Measurements from ENCODE around the gene SCGB1C1. TPM values are rescaled to one million over a fixed set of nuclear protein-coding genes. Genes with fewer than 3 reads are reported as not detected.
"Not testable (repeated sequence)": the region's sequence is repeated elsewhere in the genome, so short reads cannot be mapped to it uniquely, and the experiment has no call there.

Gene SCGB1C1
- not detected in 2 replicates for total RNA-seq (2014; rRNA removed; shearing (Covaris generic); ENCODE audit: low replicate concordance)

DNA sequence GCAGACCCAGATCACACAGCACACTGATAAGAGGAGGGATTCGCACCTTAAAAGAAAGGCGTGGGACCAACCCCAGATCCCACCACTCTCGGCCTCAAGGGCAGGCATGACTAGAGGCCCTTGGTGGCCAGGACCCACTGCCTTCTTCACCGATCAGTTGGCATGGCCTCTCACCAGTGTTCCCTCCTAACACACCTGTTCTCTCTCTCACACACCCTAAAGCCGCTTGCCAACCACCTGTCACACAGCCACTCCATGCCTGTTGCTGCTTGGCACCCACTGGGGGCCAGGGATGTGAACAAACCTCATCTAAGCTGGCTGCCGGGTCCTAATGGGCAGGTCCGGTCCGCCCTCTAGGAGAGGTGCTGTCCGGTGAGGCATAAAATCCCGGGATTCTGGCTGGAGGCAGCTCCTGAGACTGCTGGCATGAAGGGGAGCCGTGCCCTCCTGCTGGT, at the start of gene SCGB1C1:
Gene SCGB1C1, plus strand, starts transcription at position 405 of the 455 bp plus-strand sequence. Its CDS starts 22 bp downstream, at position 427.
- H3K9ac ChIP-seq (ENCODE audit: low read length); H3K4me1 ChIP-seq (ENCODE audit: low read length); H3K4me3 ChIP-seq (ENCODE audit: low read length); H3K4me2 ChIP-seq (ENCODE audit: low read depth, low read length, poor library complexity, severe bottlenecking); H3K9me3 ChIP-seq (ENCODE audit: low read length); H2AFZ ChIP-seq (ENCODE audit: low read length); H3K79me2 ChIP-seq (ENCODE audit: low read length); H4K20me1 ChIP-seq (ENCODE audit: insufficient read depth, low read depth, low read length); DNase-seq; H3K27me3 ChIP-seq (ENCODE audit: low read length); H3K27ac ChIP-seq (ENCODE audit: low read length); H3K36me3 ChIP-seq (ENCODE audit: insufficient read depth, low read length); H3K9me2 ChIP-seq (replicated peaks; ENCODE audit: insufficient read depth, low read length): not testable (repeated sequence)

DNA sequence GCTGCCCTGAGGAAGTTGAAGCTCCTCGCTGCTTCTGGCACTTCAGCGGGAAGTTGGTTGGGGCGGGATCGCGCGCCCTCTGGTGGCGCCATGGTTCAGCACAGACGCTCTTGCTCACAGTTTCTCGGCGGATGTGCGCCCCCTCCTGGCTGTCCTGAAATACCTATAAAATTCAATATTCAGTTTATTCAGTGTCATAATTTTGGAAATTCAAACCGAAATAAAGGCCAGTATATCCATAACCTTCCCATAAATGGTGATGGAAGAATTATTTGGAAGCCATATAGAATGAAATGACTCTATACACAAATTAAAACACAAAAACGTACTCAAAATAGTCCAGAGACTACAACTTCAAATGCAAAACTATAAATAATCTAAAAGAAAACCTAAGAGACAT, 12.6 kb upstream of the SCGB1C1 start:
- not testable (repeated sequence) for H3K9ac ChIP-seq (ENCODE audit: low read length); H3K9me2 ChIP-seq (replicated peaks; ENCODE audit: insufficient read depth, low read length); H3K4me3 ChIP-seq (ENCODE audit: low read length); H2AFZ ChIP-seq (ENCODE audit: low read length); H3K27me3 ChIP-seq (ENCODE audit: low read length); H3K4me2 ChIP-seq (ENCODE audit: low read depth, low read length, poor library complexity, severe bottlenecking); H3K36me3 ChIP-seq (ENCODE audit: insufficient read depth, low read length); H3K79me2 ChIP-seq (ENCODE audit: low read length); DNase-seq; H3K27ac ChIP-seq (ENCODE audit: low read length); H3K4me1 ChIP-seq (ENCODE audit: low read length); H4K20me1 ChIP-seq (ENCODE audit: insufficient read depth, low read depth, low read length); H3K9me3 ChIP-seq (ENCODE audit: low read length)

DNA sequence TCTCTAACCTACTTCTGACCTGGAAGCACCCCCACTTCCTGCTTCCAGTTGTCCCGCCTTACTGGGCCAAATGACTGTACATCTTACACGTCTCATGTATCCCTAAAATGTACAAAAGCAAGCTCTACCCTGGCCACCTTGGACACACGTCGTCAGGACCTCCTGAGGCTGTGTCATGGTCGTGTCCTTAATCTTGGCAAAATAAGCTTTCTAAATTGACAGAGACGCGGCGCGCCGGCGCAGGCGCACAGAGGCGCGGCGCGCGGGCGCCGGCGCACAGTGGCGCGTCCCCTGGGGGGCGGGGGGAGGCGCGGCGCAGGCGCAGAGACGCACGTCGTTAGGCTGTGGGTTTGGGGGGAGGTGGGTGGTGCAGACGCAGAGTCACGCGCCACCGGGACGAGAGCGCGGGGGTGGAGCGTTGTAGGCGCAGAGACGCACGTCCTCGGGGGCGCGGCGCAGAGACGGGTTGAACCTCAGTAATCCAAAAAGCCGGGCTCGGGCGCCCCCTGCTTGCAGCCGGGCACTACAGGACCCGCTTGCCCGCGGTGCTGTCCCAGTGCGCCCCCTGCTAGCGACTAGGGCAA, 3.6 kb upstream of the SCGB1C1 start:
- not testable (repeated sequence) for H3K36me3 ChIP-seq (ENCODE audit: insufficient read depth, low read length); H3K9ac ChIP-seq (ENCODE audit: low read length); H3K4me2 ChIP-seq (ENCODE audit: low read depth, low read length, poor library complexity, severe bottlenecking); H3K9me3 ChIP-seq (ENCODE audit: low read length); H3K79me2 ChIP-seq (ENCODE audit: low read length); H4K20me1 ChIP-seq (ENCODE audit: insufficient read depth, low read depth, low read length); H3K27me3 ChIP-seq (ENCODE audit: low read length); H2AFZ ChIP-seq (ENCODE audit: low read length); H3K4me1 ChIP-seq (ENCODE audit: low read length); H3K4me3 ChIP-seq (ENCODE audit: low read length); H3K9me2 ChIP-seq (replicated peaks; ENCODE audit: insufficient read depth, low read length); DNase-seq; H3K27ac ChIP-seq (ENCODE audit: low read length)

DNA sequence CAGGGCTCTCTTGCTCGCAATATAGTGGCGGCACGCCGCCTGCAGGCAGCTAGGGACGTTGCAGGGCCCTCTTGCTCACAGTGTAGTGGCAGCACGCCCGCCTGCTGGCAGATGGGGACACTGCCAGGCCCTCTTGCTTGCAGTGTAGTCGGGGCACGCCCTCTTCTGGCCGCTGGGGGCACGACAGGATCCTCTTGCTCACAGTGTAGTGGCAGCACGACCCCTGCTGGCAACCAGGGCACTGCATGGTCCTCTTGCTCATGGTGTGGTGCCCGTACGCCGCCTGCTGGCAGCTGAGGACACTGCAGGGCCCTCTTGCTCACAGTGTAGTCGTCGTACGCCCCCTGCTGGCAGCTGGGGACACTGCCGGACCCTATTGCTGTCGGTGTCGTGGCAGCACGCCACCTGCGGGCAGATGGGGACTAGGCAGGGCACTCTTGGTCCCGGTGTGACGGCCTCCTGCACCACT, 3.0 kb upstream of the SCGB1C1 start:
- H3K4me1 ChIP-seq (ENCODE audit: low read length); H3K27me3 ChIP-seq (ENCODE audit: low read length); H3K27ac ChIP-seq (ENCODE audit: low read length); H3K36me3 ChIP-seq (ENCODE audit: insufficient read depth, low read length); H3K9ac ChIP-seq (ENCODE audit: low read length); H3K4me3 ChIP-seq (ENCODE audit: low read length); H3K4me2 ChIP-seq (ENCODE audit: low read depth, low read length, poor library complexity, severe bottlenecking); DNase-seq; H3K9me2 ChIP-seq (replicated peaks; ENCODE audit: insufficient read depth, low read length); H3K9me3 ChIP-seq (ENCODE audit: low read length); H3K79me2 ChIP-seq (ENCODE audit: low read length); H2AFZ ChIP-seq (ENCODE audit: low read length); H4K20me1 ChIP-seq (ENCODE audit: insufficient read depth, low read depth, low read length): not testable (repeated sequence)

DNA sequence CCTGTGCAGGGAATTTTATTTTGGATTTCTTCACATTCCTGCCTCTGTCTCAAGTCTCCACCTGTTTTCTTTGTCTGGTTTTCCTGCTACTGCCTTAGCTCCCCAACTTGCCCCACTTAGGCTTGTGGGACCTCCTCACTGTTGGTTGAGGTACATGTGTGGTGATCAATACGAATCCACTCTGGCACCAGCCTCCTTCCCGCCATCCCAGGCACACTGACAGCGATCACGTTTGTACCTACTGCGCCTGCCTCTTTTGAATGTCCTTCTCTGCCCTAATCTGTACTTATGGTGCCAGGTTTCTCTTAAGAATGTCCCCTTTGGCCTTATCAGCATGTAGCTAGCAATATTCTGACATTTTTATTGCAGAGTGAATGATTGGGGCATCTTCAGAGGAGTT, 2.3 kb upstream of the SCGB1C1 start:
- not testable (repeated sequence) for DNase-seq

DNA sequence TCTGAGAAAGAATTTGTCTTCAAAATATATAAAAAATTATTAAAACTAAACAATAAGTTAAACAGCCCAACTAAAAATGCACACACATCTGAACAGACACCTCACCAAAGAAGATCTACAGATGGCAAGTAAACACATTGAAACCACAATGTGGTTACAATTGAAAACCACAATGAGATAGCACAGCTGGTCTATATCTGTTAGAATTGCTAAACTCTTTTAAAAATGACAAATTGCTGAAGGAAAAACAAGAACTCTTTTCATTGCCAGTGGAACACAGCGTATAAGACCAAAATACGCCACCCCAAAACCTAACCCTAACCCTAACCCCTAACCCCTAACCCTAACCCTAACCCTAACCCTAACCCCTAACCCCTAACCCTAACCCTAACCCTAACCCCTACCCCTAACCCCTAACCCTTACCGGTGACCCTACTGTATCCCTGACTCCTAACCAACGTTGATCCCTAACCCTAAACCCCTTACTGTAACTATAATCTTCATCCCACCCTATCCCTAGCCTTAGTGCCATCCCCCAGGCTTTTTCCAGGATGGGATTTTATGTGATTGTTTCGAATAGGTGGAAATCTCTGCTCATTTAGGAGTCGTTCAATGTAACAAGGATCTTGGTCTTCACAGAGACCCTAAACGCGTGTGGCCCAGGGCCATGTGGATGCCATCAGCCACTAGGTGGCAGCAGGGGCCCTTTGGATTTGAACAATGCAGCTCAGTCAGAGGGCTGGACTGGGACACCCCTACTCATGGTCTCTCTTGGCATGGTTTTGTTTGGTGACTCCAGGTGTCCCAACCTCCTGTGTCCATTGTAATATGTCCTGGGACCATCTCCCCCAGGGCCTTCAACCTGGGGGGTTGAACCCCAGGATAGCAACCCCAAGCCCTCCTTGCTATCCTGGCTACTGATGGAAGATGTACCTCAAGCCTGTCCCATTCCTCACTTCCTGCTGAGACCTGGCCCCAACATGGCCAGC, 1.1 kb upstream of the SCGB1C1 start:
- H3K9me3 ChIP-seq (ENCODE audit: low read length); H2AFZ ChIP-seq (ENCODE audit: low read length); H3K27me3 ChIP-seq (ENCODE audit: low read length); H3K4me3 ChIP-seq (ENCODE audit: low read length); H3K4me1 ChIP-seq (ENCODE audit: low read length); H3K4me2 ChIP-seq (ENCODE audit: low read depth, low read length, poor library complexity, severe bottlenecking); H3K9me2 ChIP-seq (replicated peaks; ENCODE audit: insufficient read depth, low read length); H3K27ac ChIP-seq (ENCODE audit: low read length); H3K36me3 ChIP-seq (ENCODE audit: insufficient read depth, low read length); H3K9ac ChIP-seq (ENCODE audit: low read length); H3K79me2 ChIP-seq (ENCODE audit: low read length); H4K20me1 ChIP-seq (ENCODE audit: insufficient read depth, low read depth, low read length): not testable (repeated sequence)
- peak; percentile 6 for DNase-seq

More for the DNA sequence above, 2.3 kb upstream of the SCGB1C1 start:
- not testable (repeated sequence) for H3K4me2 ChIP-seq (ENCODE audit: low read depth, low read length, poor library complexity, severe bottlenecking); H4K20me1 ChIP-seq (ENCODE audit: insufficient read depth, low read depth, low read length); H3K27ac ChIP-seq (ENCODE audit: low read length); H3K9me2 ChIP-seq (replicated peaks; ENCODE audit: insufficient read depth, low read length); H3K4me1 ChIP-seq (ENCODE audit: low read length); H3K36me3 ChIP-seq (ENCODE audit: insufficient read depth, low read length); H2AFZ ChIP-seq (ENCODE audit: low read length); H3K9ac ChIP-seq (ENCODE audit: low read length); H3K27me3 ChIP-seq (ENCODE audit: low read length); H3K9me3 ChIP-seq (ENCODE audit: low read length); H3K79me2 ChIP-seq (ENCODE audit: low read length); H3K4me3 ChIP-seq (ENCODE audit: low read length)

DNA sequence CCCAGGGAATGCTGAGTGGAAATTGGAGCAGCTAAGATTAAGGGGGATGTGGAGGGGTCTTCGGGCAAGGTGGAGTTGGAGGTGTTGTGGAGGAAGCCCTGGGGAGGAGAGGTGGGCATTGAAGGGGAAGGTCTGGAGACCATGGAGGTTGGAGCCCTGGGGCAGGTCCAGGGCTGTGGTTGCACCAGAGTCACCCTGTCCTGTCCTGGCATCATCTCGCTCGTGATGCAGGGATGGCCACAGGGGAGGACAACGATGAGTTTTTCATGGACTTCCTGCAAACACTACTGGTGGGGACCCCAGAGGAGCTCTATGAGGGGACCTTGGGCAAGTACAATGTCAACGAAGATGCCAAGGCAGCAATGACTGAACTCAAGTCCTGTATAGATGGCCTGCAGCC, 603 bp downstream of the SCGB1C1 start:
- not testable (repeated sequence) for H3K4me3 ChIP-seq (ENCODE audit: low read length); H3K9me3 ChIP-seq (ENCODE audit: low read length); H3K36me3 ChIP-seq (ENCODE audit: insufficient read depth, low read length); H3K27ac ChIP-seq (ENCODE audit: low read length); H3K79me2 ChIP-seq (ENCODE audit: low read length); H3K27me3 ChIP-seq (ENCODE audit: low read length); H3K4me1 ChIP-seq (ENCODE audit: low read length); H2AFZ ChIP-seq (ENCODE audit: low read length); DNase-seq; H3K9me2 ChIP-seq (replicated peaks; ENCODE audit: insufficient read depth, low read length); H3K9ac ChIP-seq (ENCODE audit: low read length); H3K4me2 ChIP-seq (ENCODE audit: low read depth, low read length, poor library complexity, severe bottlenecking); H4K20me1 ChIP-seq (ENCODE audit: insufficient read depth, low read depth, low read length)

DNA sequence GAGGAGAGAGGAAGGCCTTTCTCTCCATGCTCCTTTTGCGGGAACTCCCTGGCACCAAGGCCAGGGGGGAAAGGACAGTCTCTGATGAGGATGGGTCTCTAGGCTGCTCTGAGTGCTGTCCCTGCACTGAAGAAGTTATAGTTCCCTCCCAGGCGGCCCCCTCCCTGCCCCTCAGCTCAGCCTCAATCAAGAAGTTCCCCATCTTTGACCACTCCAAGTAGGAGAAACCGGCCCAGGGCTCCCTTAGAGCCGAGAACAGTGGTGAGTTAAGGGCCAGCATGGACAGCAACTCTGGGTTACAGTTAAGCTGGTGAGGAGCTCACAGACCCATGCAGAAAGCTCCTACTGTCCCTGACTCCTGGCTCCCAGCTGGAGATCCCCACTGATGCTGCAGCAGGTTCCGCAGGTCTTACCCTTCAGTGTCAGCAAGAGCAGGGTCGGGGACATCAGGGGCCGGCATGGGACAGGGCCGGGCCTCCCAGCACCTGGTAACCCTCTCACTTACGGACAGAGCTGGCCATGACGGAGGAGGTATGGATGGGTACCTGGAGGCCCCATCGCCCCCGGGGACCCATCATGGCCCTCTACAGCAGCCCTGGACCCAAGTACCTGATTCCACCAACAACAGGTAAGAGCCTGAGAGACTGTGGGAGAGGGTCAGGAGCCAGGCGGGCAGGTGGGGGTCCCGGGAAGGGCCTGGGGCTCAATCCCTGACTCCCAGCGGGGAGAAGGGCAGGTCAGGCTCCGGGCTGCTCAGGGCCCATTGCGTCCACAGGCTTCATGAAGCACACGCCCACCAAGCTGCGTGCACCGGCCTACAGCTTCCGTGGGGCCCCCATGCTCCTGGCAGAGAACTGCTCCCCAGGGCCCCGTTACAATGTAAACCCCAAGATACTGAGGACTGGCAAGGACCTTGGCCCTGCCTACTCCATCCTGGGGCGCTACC, 4.2 kb downstream of the SCGB1C1 start:
- Histone ChIP-seq H3K9me2 (replicated peaks; ENCODE audit: insufficient read depth, low read length) (no peaks in the 10 kb centered on the region), H3K27me3 (ENCODE audit: low read length) (no peaks in the 10 kb centered on the region), H3K9me3 (ENCODE audit: low read length) (no peaks in the 10 kb centered on the region), H3K36me3 (ENCODE audit: insufficient read depth, low read length) (no peaks in the 10 kb centered on the region), H3K9ac (ENCODE audit: low read length) (no peak overlapping the region), H3K79me2 (ENCODE audit: low read length) (no peaks in the 10 kb centered on the region), H3K4me3 (ENCODE audit: low read length) (no peak overlapping the region), H2AFZ (ENCODE audit: low read length) (no peak overlapping the region), H3K4me2 (ENCODE audit: low read depth, low read length, poor library complexity, severe bottlenecking) (no peak overlapping the region), H3K27ac (ENCODE audit: low read length) (no peak overlapping the region), H4K20me1 (ENCODE audit: insufficient read depth, low read depth, low read length) (no peaks in the 10 kb centered on the region), H3K4me1 (ENCODE audit: low read length) (no peaks in the 10 kb centered on the region)
- no peak for DNase-seq
